Measurements from ENCODE around the gene ZMIZ1. TPM values are rescaled to one million over a fixed set of nuclear protein-coding genes. Genes with fewer than 3 reads are reported as not detected.

ZMIZ1 gene, protein sequence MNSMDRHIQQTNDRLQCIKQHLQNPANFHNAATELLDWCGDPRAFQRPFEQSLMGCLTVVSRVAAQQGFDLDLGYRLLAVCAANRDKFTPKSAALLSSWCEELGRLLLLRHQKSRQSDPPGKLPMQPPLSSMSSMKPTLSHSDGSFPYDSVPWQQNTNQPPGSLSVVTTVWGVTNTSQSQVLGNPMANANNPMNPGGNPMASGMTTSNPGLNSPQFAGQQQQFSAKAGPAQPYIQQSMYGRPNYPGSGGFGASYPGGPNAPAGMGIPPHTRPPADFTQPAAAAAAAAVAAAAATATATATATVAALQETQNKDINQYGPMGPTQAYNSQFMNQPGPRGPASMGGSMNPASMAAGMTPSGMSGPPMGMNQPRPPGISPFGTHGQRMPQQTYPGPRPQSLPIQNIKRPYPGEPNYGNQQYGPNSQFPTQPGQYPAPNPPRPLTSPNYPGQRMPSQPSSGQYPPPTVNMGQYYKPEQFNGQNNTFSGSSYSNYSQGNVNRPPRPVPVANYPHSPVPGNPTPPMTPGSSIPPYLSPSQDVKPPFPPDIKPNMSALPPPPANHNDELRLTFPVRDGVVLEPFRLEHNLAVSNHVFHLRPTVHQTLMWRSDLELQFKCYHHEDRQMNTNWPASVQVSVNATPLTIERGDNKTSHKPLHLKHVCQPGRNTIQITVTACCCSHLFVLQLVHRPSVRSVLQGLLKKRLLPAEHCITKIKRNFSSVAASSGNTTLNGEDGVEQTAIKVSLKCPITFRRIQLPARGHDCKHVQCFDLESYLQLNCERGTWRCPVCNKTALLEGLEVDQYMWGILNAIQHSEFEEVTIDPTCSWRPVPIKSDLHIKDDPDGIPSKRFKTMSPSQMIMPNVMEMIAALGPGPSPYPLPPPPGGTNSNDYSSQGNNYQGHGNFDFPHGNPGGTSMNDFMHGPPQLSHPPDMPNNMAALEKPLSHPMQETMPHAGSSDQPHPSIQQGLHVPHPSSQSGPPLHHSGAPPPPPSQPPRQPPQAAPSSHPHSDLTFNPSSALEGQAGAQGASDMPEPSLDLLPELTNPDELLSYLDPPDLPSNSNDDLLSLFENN
- 1 to 10 TPM in 3 of 6 donors, under 1 TPM in 3; 0.11 to 2.9 (median 1.5) TPM for polyA plus RNA-seq (ENCODE audit: low read depth in 6 of 6)

GRCh38 chr10:79068562-79069324 lies at the start of gene ZMIZ1:
TSS of gene ZMIZ1 (plus strand) at chr10:79068966. CDS start at chr10:79201633, 132,667 bp downstream.
- peak; percentile 52 to 57 for ATAC-seq (ENCODE audit: low read depth in 2 of 2)
- Mint-ChIP-seq H3K27ac (peak within 1 kb of the TSS in 5 of 6 donors; percentile 59 to 97 (median 81)), H3K36me3 (no peaks in the 10 kb centered on the region), H3K4me1 (peaks cover 29 to 39% (median 35%) of the 10 kb centered on the region in 3 donors), H3K27me3 (peaks cover 13 to 31% (median 30%) of the 10 kb centered on the region in 3 donors), H3K9me3 (no peaks in the 10 kb centered on the region), H3K4me3 (peak within 1 kb of the TSS; percentile 90 to 96 (median 96))
- peak; percentile 79 for DNase-seq

DNA sequence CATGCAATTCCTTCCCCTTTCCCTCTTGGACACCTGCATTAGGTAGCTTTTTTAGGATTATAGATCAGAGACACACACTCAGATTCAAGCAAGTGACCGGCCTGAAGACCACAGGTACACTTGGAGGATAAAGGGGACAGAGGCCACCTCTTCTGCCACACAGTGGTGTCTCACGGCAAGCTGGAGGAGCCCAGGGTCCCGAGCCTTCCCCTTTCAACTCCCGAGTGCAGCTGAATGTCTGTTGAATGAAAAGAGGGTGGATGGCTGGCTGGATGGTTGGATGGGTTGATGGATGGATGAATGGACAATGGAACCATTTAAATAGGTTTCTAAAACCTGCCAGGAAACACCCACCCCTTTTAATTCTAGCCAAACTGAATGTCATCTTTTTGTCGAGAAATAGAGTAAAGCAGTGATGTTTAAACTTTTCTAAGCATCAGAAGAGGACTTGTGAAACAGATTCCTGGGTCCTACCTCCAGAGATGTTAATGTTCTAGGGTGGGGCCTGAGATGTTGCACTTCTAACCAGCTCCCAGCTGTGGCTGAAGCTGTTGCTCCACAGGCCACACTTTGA lies 49.2 kb upstream of the ZMIZ1 start:
- Mint-ChIP-seq H3K36me3 (no peaks in the 10 kb centered on the region), H3K27me3 (peaks cover 0 to 26% (median 5%) of the 10 kb centered on the region in 3 donors), H3K9me3 (peaks cover 0 to 9% (median 4%) of the 10 kb centered on the region in 7 donors), H3K27ac (no peak overlapping the region), H3K4me1 (no peaks in the 10 kb centered on the region), H3K4me3 (no peak overlapping the region)
- no peak for ATAC-seq (ENCODE audit: low read depth in 2 of 2)
- no peak for DNase-seq

DNA sequence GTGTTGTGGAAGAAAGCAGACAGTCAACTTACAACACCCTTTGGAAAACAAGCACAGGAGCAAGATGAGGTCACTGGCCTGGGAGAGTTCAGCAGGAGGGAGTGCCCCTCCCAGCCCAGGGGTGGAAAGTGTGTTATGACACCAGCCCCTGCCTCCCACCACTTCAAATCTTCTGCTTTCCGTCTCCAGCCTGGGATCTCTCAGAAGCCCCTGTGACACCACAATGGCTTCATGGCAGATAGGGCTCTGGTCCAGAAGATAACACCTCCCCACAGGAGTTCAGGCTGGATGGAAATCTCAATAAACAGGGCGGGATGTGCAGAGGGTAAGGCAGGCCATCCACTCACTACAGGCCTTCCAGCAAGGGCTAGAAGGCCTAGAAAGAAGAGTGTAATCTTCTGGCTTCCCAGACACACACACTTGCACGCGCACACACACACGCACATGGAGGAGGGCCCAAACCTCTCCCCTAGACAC lies 48.7 kb upstream of the ZMIZ1 start:
- Mint-ChIP-seq H3K27ac (no peak overlapping the region), H3K9me3 (peaks cover 0 to 9% (median 4%) of the 10 kb centered on the region in 7 donors), H3K4me1 (no peaks in the 10 kb centered on the region), H3K27me3 (peaks cover 0 to 20% (median 5%) of the 10 kb centered on the region in 3 donors), H3K4me3 (no peak overlapping the region), H3K36me3 (no peaks in the 10 kb centered on the region)
- ATAC-seq (ENCODE audit: low read depth in 2 of 2) (no peak), DNase-seq (no peak)

DNA sequence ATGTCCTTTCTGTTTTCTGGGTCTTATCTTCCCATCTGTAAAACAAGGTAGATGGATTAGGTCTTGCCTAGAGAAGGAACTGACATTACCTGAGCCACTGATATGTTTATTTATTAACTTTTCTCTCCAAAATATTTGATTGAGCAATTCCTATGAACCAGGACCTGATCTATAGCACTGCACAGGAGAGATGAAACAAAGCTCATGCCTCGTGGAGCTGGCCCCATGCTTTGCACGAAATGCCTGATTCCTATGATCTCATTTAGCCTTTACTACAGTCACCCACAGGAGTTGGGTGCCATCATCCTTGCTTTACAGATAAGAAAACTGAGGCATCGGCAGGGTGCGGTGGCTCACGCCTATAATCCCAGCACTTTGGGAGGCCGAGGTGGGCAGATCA lies 48.2 kb upstream of the ZMIZ1 start:
- no peak for DNase-seq
- H3K9me3 Mint-ChIP-seq = peaks cover 0 to 9% (median 4%) of the 10 kb centered on the region in 7 donors
- H3K4me3 Mint-ChIP-seq = no peak overlapping the region
- H3K27ac Mint-ChIP-seq = no peak overlapping the region
- no peaks in the 10 kb centered on the region for H3K4me1 Mint-ChIP-seq
- peaks cover 0 to 23% (median 6%) of the 10 kb centered on the region in 3 donors for H3K27me3 Mint-ChIP-seq
- no peaks in the 10 kb centered on the region for H3K36me3 Mint-ChIP-seq
- no peak for ATAC-seq (ENCODE audit: low read depth in 2 of 2)

GRCh38 chr10:79021331-79021907 lies 47.3 kb upstream of the ZMIZ1 start:
- H3K4me1 Mint-ChIP-seq = no peaks in the 10 kb centered on the region
- peak overlapping the region in 1 of 6 donors; percentile 38 for H3K27ac Mint-ChIP-seq
- DNase-seq (no peak), ATAC-seq (ENCODE audit: low read depth in 2 of 2) (no peak)
- peaks cover 0 to 9% (median 4%) of the 10 kb centered on the region in 7 donors for H3K9me3 Mint-ChIP-seq
- H3K36me3 Mint-ChIP-seq = no peaks in the 10 kb centered on the region
- H3K27me3 Mint-ChIP-seq = peaks cover 3 to 23% (median 7%) of the 10 kb centered on the region in 3 donors
- no peak overlapping the region for H3K4me3 Mint-ChIP-seq

DNA sequence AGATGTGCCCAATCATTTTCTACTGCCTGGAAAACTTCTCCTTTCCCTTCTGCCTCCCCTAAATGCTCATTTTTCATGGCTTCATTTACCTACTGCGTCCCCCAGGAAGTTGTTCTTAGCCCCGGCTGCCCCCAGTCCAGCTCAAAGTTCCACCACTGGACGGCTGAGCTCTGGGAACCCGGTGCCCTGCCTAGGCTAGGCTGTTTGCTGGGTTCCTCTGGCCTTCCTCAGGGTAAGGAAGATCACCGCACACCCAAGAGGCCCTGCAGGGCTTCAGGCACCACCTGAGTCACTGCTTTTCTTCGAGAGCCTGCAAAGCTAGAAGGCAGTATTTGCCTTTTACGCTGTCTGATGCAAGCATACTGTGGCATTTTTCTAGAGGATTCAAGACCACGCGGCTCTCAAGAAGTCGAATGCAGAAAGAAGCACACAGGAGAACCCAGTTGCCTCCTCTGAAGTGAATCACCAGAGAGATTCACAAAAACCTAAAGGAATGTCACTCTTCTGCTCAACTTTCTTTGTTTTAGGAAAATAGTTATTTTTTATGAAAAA lies 46.7 kb upstream of the ZMIZ1 start:
- DNase-seq (no peak), ATAC-seq (ENCODE audit: low read depth in 2 of 2) (no peak)
- no peak overlapping the region for H3K4me3 Mint-ChIP-seq
- peaks cover 0 to 9% (median 4%) of the 10 kb centered on the region in 7 donors for H3K9me3 Mint-ChIP-seq
- peaks cover 8 to 23% (median 10%) of the 10 kb centered on the region in 3 donors for H3K27me3 Mint-ChIP-seq
- peaks cover 0 to 1% (median 0%) of the 10 kb centered on the region in 3 donors for H3K4me1 Mint-ChIP-seq
- peak overlapping the region in 1 of 6 donors; percentile 38 for H3K27ac Mint-ChIP-seq
- H3K36me3 Mint-ChIP-seq = no peaks in the 10 kb centered on the region

GRCh38 chr10:79022565-79023230 lies 46.1 kb upstream of the ZMIZ1 start:
- H3K4me3 Mint-ChIP-seq = peak overlapping the region in 1 of 8 donors; percentile 41
- peaks cover 13 to 22% (median 14%) of the 10 kb centered on the region in 3 donors for H3K27me3 Mint-ChIP-seq
- H3K27ac Mint-ChIP-seq = peak overlapping the region in 1 of 6 donors; percentile 55
- peaks cover 0 to 4% (median 0%) of the 10 kb centered on the region in 3 donors for H3K4me1 Mint-ChIP-seq
- H3K36me3 Mint-ChIP-seq = no peaks in the 10 kb centered on the region
- ATAC-seq (ENCODE audit: low read depth in 2 of 2) = no peak
- H3K9me3 Mint-ChIP-seq = peaks cover 0 to 6% (median 2%) of the 10 kb centered on the region in 7 donors
- no peak for DNase-seq

DNA sequence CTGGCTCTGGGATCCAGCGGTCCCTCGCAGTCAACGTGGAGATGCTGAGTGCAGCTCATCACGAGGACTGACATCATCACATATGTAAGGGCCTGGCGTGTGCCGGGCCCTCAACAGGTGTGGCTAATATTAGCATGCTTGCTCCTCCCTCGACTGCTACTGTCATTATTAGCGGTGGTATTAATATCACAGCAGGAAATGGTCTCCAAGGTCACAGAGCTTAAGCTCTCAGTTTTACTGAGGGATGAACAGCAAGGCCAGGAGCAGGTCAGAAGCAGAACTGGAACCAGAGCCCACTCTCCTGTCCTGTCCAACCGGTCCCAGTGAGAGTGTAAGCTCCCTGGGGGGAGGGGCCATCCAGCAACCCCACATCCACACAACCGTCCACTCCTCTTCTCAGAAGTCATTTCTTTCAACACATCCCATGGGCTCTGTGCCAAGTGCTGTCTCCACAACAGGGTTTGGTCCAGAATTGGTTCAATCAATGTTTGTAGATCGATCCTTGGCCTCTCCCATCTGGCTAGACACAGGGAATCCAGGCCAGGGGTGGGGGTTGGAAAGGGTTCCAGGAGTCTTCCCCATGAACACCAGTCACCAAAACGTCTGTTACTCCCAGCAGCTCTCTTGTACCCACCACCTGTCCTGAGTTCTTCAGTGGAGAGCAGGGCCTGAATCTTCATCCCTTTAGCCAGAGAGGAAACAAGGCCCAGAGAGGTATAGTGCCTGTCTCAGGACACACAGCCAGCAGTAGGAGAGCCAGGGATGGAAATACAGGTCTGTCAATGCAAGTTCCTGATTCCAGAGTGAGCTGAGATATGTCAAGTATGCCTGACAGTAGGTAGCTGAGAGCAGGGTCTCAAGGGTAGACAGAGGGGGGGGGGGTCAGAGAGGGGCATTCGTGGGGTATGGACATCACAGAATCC lies 45.3 kb upstream of the ZMIZ1 start:
- Mint-ChIP-seq H3K27ac (no peak overlapping the region), H3K4me1 (peaks cover 0 to 4% (median 0%) of the 10 kb centered on the region in 3 donors), H3K4me3 (no peak overlapping the region), H3K27me3 (peaks cover 13 to 20% (median 14%) of the 10 kb centered on the region in 3 donors), H3K9me3 (peaks cover 0 to 2% (median 0%) of the 10 kb centered on the region in 7 donors), H3K36me3 (no peaks in the 10 kb centered on the region)
- DNase-seq (no peak), ATAC-seq (ENCODE audit: low read depth in 2 of 2) (peak in 1 of 2 donors; percentile 53)

GRCh38 chr10:79024296-79024695 lies 44.5 kb upstream of the ZMIZ1 start:
- peaks cover 0 to 2% (median 0%) of the 10 kb centered on the region in 7 donors for H3K9me3 Mint-ChIP-seq
- H3K36me3 Mint-ChIP-seq = no peaks in the 10 kb centered on the region
- H3K27ac Mint-ChIP-seq = no peak overlapping the region
- H3K27me3 Mint-ChIP-seq = peaks cover 14 to 24% (median 16%) of the 10 kb centered on the region in 3 donors
- ATAC-seq (ENCODE audit: low read depth in 2 of 2) (no peak), DNase-seq (no peak)
- peaks cover 0 to 4% (median 0%) of the 10 kb centered on the region in 3 donors for H3K4me1 Mint-ChIP-seq
- H3K4me3 Mint-ChIP-seq = no peak overlapping the region

DNA sequence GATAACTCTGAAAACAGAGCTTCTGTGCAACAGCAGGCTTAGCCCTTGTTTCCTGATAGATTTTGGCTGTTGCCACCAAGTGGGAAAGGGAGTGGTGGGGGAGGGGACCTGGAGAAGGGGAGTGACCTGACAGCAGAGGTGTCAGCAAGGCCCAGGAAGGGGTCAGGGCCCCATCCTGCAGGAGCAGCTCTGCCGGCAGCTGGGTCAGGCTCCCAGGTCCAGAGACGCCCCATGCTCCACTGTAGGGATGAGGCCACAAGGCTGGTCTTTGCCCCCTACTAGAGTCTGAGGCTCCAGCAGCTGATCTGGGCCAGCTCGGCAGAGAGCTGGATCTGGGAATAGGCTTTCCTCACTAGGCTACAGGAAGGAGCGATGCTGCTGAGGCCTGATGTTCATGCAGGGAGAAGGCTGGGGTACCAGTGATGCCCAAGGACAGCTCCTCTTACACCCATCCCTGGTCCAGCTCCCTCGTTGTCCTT lies 44.0 kb upstream of the ZMIZ1 start:
- no peak overlapping the region for H3K4me3 Mint-ChIP-seq
- DNase-seq (no peak), ATAC-seq (ENCODE audit: low read depth in 2 of 2) (no peak)
- peaks cover 14 to 29% (median 20%) of the 10 kb centered on the region in 3 donors for H3K27me3 Mint-ChIP-seq
- peaks cover 0 to 4% (median 0%) of the 10 kb centered on the region in 3 donors for H3K4me1 Mint-ChIP-seq
- no peaks in the 10 kb centered on the region for H3K9me3 Mint-ChIP-seq
- H3K36me3 Mint-ChIP-seq = no peaks in the 10 kb centered on the region
- no peak overlapping the region for H3K27ac Mint-ChIP-seq
